ENCODE data around the gene SMIM28.
A peak's percentile ranks its signal among the peaks of the same experiment; 100 is the strongest.

SMIM28 gene

DNA sequence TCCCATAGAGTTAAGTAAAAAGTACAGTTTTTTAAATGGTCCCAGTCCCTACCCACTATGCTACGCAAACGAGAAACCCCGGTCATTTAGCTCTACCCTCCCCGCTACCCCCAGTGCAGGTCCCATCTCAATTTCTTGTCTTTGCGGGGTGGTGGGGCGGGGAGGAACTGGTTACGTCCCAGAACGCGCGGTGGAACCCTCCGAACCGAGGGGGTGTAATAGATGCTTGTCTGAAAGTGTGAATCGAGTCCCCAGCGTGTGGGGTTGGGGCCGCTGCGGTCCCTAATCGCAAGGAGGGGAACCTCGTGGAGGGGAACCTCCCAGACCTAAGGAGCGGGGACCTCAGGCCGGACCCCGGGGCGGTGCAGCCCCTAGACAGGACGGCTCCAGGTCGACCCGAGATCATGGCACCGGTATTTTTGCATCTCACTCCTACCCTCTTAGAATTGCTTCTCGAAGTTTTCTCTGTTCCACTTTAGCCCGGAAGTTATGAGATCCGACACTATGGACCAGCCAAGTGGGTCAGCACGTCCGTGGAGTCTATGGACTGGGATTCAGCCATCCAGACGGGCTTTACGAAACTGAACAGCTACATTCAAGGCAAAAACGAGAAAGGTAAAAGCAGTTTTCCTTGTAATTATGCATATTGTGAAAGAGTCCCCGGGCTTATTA is 27.1 kb downstream of the SMIM28 start:
- H3K9me3 Mint-ChIP-seq = no peaks in the 10 kb centered on the region
- peaks cover 5% of the 10 kb centered on the region for H3K27me3 Mint-ChIP-seq
- H3K4me1 Mint-ChIP-seq (ENCODE audit: low read depth) = peaks cover 50% of the 10 kb centered on the region

DNA sequence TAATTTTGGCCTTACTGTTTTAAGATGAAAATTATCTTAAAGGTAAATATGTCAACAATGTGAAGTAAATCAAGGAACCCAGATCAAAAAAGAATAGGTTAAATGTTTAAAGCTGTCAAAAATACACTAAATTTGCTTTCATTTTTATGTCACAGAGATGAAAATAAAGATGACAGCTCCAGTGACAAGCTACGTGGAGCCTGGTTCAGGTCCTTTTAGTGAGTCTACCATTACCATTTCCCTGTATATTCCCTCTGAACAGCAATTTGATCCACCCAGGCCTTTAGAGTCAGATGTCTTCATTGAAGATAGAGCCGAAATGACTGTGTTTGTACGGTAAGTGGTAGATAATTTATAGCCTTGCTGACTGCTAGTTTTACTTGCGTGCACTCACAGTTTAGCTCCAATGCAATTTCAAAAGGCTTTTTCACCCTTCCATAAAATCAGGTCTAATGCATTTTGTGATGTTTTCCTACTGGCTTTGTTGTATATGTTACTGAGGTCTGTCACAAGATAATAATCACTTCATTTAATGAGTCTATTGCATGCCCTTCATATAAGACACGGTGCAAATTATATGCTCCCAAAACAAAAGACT is 28.2 kb downstream of the SMIM28 start:
- Mint-ChIP-seq H3K36me3 (ENCODE audit: low read depth) (peaks cover 44% of the 10 kb centered on the region), H3K4me1 (ENCODE audit: low read depth) (peaks cover 56% of the 10 kb centered on the region), H3K9me3 (no peaks in the 10 kb centered on the region), H3K27ac (no peak overlapping the region), H3K4me3 (no peak overlapping the region), H3K27me3 (peaks cover 5% of the 10 kb centered on the region)
- intact Hi-C loops (cut with micrococcal nuclease) = loop anchor here (10.0 kb wide), 1 partner anchor 369 kb away; the partner anchor contains the start of gene CCDC28A

More for the DNA sequence above, 27.1 kb downstream of the SMIM28 start:
- H3K36me3 Mint-ChIP-seq (ENCODE audit: low read depth) = peaks cover 34% of the 10 kb centered on the region
- H3K4me3 Mint-ChIP-seq = peak overlapping the region; percentile 80
- H3K27ac Mint-ChIP-seq = peak overlapping the region; percentile 79
- intact Hi-C loops (cut with micrococcal nuclease) = loop anchor here (10.0 kb wide), 1 partner anchor 370 kb away; the partner anchor contains the start of gene CCDC28A

DNA sequence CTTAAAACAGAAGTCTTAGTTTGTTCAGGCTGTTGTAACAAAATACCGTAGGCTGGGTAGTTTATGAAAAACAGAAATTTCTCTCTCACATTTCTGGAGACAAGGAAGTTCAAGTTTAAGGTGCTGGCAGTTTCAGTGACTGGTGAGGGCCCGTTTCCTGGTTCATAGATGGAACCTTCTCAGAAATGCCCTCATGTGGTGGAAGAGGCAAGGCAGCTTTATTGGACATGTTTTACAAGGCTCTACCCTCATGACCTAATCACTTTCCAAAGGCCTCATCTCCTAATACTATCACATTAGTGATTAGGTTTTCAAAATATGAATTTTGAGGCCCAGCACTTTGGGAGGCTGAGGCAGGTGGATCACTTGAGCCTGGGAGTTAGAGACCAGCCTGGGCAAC is 28.7 kb downstream of the SMIM28 start:
- Mint-ChIP-seq H3K36me3 (ENCODE audit: low read depth) (peaks cover 50% of the 10 kb centered on the region), H3K27me3 (peaks cover 5% of the 10 kb centered on the region), H3K27ac (no peak overlapping the region), H3K9me3 (no peaks in the 10 kb centered on the region), H3K4me1 (ENCODE audit: low read depth) (peaks cover 60% of the 10 kb centered on the region), H3K4me3 (no peak overlapping the region)
- intact Hi-C loops (cut with micrococcal nuclease) = loop anchor here (10.0 kb wide), 1 partner anchor 368 kb away; the partner anchor contains the start of gene CCDC28A

DNA sequence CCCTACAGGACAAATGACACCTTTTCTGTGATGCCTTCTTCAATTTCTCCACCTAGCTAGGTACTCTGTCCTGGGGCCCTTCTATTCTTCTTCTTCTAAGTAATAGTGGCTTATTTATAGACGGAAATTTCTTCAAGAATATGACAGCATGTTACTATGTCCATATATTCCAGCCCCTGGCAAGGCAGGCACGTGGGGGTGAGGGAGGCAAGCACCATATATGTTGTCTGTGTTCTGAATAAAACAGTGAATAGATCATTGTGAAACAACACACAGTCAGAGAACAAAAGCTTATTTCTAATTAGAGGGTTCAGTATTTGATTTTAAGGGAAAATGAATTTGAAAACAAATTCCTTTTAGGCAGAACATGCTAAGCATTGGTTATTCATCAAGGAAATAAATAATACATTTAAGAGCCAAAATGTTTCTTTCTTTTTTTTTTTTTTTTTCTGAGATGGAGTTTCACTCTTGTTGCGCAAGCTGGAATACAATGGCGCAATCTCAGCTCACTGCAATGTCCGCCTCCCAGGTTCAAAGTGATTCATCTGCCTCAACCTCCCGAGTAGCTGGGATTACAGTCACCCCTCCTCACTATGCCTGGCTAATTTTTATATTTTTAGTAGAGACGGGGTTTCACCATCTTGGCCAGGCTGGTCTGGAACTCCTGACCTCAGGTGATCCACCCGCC is 32.5 kb downstream of the SMIM28 start:
- peaks cover 84% of the 10 kb centered on the region for H3K36me3 Mint-ChIP-seq (ENCODE audit: low read depth)
- intact Hi-C loops (cut with micrococcal nuclease) = no loop called here
- no peaks in the 10 kb centered on the region for H3K27me3 Mint-ChIP-seq
- H3K4me3 Mint-ChIP-seq = no peak overlapping the region
- H3K4me1 Mint-ChIP-seq (ENCODE audit: low read depth) = peaks cover 48% of the 10 kb centered on the region
- H3K9me3 Mint-ChIP-seq = no peaks in the 10 kb centered on the region
- H3K27ac Mint-ChIP-seq = no peak overlapping the region

DNA sequence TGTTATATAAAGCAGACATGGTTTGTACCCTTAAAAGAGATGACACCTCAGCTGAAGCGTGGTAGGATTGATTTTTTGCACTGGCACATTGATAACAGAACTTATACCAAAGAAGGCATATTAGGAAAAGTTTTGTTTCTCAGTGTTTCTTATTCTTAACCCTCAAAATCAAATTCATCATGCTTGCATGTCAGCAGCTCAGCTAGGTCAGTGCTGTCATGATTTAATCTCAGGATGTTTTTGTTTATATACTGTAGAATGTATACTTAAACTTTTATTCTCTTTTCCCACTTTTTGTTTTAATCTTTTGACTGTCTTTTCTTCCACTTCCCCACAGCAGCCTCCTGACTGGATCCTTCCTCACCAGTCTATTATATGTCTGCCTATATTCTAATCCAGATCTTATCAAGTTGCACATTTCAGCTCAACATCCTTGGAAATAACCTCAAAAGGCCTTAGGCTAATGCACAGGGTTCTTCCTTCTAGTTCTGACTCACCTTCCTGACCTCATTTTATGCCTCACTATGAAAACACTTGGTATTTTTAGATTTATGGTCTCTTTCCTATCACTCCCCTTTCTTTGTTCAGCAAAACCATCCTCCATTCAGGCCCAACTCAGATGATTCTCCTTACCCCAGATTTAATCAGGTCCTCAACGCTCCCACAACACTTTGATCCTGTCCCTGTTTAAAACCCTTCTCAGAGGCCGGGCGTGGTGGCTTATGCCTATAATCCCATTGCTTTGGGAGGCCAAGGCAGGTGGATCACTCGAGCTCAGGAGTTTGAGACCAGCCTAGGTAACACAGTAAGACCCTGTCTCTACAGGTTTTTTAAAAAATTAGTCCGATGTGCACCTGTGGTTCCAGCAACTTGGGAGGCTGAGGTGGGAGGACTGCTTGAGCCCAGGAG is 33.5 kb downstream of the SMIM28 start:
- H3K27ac Mint-ChIP-seq = no peak overlapping the region
- peaks cover 95% of the 10 kb centered on the region for H3K36me3 Mint-ChIP-seq (ENCODE audit: low read depth)
- H3K4me1 Mint-ChIP-seq (ENCODE audit: low read depth) = peaks cover 38% of the 10 kb centered on the region
- H3K4me3 Mint-ChIP-seq = no peak overlapping the region
- H3K27me3 Mint-ChIP-seq = no peaks in the 10 kb centered on the region
- H3K9me3 Mint-ChIP-seq = no peaks in the 10 kb centered on the region
- intact Hi-C loops (cut with micrococcal nuclease) = no loop called here

DNA sequence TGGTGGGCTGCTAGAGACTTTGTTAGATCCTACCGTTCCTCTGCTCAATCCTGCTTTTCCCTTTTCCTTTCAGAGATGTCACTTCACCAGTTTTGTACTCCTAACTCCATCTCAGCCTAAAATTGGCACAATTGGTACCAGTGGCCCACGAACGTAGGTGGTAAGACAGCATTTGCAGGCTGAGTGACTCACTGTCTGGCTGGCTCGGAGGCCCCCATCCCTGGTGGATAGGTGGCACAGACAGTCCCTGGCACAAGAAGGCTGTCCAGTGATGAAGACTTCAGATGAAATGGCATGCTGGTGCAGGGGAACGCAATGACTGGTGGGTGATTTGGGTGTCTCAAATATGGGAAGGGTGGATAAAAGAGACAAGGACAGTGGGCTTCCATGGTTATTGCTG is 37.4 kb downstream of the SMIM28 start:
- Mint-ChIP-seq H3K4me1 (ENCODE audit: low read depth) (peaks cover 14% of the 10 kb centered on the region), H3K27ac (no peak overlapping the region), H3K4me3 (no peak overlapping the region), H3K36me3 (ENCODE audit: low read depth) (peaks cover 88% of the 10 kb centered on the region), H3K9me3 (no peaks in the 10 kb centered on the region), H3K27me3 (no peaks in the 10 kb centered on the region)
- intact Hi-C loops (cut with micrococcal nuclease) = no loop called here

DNA sequence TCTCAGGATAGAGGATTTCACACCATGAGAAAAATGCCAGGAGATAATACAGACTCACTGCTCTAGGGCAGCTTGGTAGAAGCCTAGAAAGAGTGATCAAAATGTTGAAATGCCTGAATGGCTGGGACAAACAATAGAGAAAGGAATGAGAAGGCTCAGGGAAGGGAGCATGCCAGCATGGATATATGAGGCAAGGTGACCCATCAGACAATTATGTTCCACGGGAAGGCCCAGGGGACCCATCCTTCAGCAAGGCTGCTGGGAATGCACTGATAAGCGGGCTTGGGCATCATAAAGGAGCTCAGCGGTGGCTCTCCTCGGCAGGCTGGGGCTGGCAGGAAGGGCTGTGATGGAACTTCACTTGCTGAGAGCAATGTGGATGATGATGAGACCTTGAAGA is 38.5 kb downstream of the SMIM28 start:
- H3K9me3 Mint-ChIP-seq = no peaks in the 10 kb centered on the region
- H3K27me3 Mint-ChIP-seq = no peaks in the 10 kb centered on the region
- H3K36me3 Mint-ChIP-seq (ENCODE audit: low read depth) = peaks cover 81% of the 10 kb centered on the region
- no peak overlapping the region for H3K4me3 Mint-ChIP-seq
- H3K27ac Mint-ChIP-seq = no peak overlapping the region
- peaks cover 4% of the 10 kb centered on the region for H3K4me1 Mint-ChIP-seq (ENCODE audit: low read depth)
- intact Hi-C loops (cut with micrococcal nuclease) = no loop called here

DNA sequence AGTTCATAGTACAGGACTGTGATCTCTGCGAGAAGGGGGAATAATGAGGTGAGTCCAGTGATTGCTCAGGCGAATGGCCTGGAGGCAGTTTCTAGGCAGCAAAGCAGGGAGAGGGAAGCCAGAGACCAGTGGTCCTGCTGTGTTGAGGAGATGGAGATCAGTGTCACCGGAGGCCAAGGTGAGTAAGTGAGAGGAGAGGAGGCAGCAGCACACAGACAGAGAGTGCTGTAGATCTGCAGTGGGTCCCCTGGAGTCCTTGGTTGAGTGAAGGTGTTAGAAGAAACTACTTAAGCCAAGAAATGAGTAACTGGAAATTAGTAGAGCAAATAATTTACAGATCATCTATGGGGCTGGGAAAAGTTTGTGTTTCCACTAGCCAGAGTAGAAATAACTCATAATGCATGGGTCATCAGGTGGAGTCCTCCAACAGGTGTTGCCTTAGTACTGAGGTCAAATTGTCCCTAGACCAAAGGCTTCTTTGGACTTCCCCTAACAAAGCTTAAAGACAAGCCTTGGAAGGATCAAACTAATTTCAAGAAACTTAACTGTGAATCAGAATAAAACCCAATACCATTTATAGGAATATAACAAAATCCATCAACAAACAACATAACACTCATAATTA is 39.9 kb downstream of the SMIM28 start:
- peaks cover 75% of the 10 kb centered on the region for H3K36me3 Mint-ChIP-seq (ENCODE audit: low read depth)
- H3K9me3 Mint-ChIP-seq = no peaks in the 10 kb centered on the region
- H3K4me3 Mint-ChIP-seq = no peak overlapping the region
- no peaks in the 10 kb centered on the region for H3K27me3 Mint-ChIP-seq
- intact Hi-C loops (cut with micrococcal nuclease) = no loop called here
- H3K27ac Mint-ChIP-seq = no peak overlapping the region
- no peaks in the 10 kb centered on the region for H3K4me1 Mint-ChIP-seq (ENCODE audit: low read depth)

DNA sequence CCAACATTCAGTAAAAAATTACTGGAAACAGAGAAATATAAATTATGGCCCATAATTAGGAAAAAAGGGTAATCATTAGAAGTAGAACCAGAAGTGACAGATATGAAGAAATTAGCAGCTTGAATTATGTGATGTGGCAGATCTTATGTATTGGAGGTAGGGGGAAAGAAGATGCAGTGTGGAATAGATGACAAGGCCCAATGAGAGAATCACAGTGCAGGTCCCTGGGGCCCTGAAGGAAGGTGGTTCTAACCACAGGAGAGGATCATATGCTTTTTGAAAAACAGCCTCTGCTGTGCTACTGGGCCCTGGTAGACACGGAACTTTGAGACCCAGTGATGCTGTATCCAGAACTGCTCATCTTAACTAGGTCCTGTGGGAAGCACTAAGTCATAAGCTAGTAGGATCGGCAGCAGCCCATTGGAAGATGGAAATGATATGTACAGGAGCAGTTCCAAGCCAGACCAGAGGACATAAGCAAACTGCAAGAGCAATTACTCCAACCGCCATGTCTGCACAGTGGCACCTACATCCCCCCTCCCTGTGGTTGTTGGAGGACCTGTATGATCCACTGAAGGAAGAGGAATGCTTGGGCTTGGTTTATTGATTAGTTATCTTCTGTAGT is 40.5 kb downstream of the SMIM28 start:
- Mint-ChIP-seq H3K27ac (no peak overlapping the region), H3K4me1 (ENCODE audit: low read depth) (peaks cover 3% of the 10 kb centered on the region), H3K9me3 (no peaks in the 10 kb centered on the region), H3K36me3 (ENCODE audit: low read depth) (peaks cover 68% of the 10 kb centered on the region), H3K27me3 (no peaks in the 10 kb centered on the region), H3K4me3 (no peak overlapping the region)
- intact Hi-C loops (cut with micrococcal nuclease) = no loop called here

DNA sequence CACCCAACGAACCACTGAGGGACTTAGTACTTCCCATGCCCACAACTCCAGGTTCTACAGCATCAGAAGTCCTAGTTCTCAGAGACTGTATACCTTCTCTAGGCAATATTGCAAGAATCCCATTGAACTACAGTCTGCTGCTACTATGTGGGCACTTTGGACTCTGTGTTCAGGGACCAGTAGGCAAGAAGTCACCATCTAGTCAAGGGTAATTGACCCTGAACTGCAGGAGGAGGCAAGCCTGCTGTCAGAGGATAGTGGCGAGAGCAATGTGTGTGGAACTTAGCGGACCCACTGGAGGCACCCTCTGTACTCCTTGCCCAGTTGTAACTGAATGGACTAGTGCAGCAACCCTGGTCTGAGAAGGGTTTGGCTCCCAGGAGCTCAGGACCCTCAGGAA is 42.1 kb downstream of the SMIM28 start:
- Mint-ChIP-seq H3K27me3 (no peaks in the 10 kb centered on the region), H3K4me3 (no peak overlapping the region), H3K4me1 (ENCODE audit: low read depth) (peaks cover 10% of the 10 kb centered on the region), H3K9me3 (no peaks in the 10 kb centered on the region), H3K27ac (no peak overlapping the region), H3K36me3 (ENCODE audit: low read depth) (peaks cover 67% of the 10 kb centered on the region)
- intact Hi-C loops (cut with micrococcal nuclease) = loop anchor here (10.0 kb wide), 1 partner anchor 305 kb away; no protein-coding TSS in a partner anchor

DNA sequence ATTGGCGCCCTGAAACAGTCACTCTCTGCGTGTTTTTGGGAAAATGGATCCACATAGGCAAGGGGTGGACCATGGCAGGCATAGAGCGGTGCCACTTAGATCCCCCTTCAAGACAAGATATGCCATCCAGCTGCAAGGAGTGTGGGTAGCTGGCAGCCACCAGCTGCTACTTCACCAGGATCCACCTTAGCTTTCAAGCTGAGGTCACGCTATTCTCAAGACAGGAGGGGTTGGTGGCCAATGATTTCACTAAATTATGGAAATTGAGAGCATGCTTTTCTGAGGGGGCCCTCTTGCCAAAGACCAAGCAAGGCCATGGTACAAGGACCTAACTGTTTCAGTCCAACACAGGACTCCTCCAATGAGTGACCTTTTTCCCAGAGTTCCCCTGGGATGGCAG is 42.7 kb downstream of the SMIM28 start:
- Mint-ChIP-seq H3K36me3 (ENCODE audit: low read depth) (peaks cover 62% of the 10 kb centered on the region), H3K4me1 (ENCODE audit: low read depth) (peaks cover 10% of the 10 kb centered on the region)

DNA sequence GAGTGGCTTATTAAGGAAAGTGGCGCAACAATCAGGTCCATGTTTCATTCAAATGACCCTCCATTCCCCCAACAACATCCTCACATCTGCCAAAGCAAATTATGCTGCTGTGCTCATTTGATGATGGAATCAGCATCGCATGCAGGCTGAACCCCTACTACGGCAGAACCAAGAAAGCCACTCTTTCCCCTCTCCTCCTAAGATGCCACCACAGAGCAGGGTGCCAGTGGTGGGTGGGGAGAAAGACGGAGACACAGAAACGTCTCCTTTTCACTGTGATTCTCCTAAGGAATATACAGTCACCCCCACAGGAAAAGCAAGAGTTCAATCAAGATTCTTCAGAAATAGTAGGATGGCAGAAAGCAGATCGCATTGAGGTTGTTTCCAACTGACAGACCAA is 43.4 kb downstream of the SMIM28 start:
- H3K36me3 Mint-ChIP-seq (ENCODE audit: low read depth) = peaks cover 55% of the 10 kb centered on the region
- intact Hi-C loops (cut with micrococcal nuclease) = loop anchor here (10.0 kb wide), 1 partner anchor 306 kb away; no protein-coding TSS in a partner anchor
- H3K4me3 Mint-ChIP-seq = no peak overlapping the region
- H3K9me3 Mint-ChIP-seq = no peaks in the 10 kb centered on the region
- no peak overlapping the region for H3K27ac Mint-ChIP-seq
- peaks cover 10% of the 10 kb centered on the region for H3K4me1 Mint-ChIP-seq (ENCODE audit: low read depth)
- H3K27me3 Mint-ChIP-seq = no peaks in the 10 kb centered on the region

More for the DNA sequence above, 42.7 kb downstream of the SMIM28 start:
- Mint-ChIP-seq H3K27me3 (no peaks in the 10 kb centered on the region), H3K9me3 (no peaks in the 10 kb centered on the region), H3K27ac (no peak overlapping the region), H3K4me3 (no peak overlapping the region)
- intact Hi-C loops (cut with micrococcal nuclease) = loop anchor here (10.0 kb wide), 1 partner anchor 306 kb away; no protein-coding TSS in a partner anchor

DNA sequence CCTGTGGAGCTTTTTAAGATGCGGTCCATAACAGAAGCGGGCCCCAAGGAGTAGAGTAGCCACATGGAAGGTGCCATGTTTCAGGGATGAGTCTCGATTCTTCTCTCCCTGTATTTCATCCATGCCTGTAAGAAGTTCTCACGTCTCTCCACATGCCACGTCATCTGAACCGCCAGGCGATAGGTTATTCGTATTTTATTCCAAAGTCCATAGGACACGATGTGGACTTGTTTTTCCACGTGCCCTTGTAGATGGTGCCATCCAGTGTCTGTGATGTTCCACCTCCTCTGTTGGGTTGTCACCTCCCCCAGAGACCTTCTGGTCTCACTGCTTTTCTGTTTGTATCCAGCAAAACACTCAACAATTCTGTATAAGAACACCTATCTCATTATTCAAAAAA is 43.9 kb downstream of the SMIM28 start:
- Mint-ChIP-seq H3K4me3 (no peak overlapping the region), H3K4me1 (ENCODE audit: low read depth) (peaks cover 10% of the 10 kb centered on the region), H3K36me3 (ENCODE audit: low read depth) (peaks cover 49% of the 10 kb centered on the region), H3K9me3 (no peaks in the 10 kb centered on the region), H3K27me3 (no peaks in the 10 kb centered on the region), H3K27ac (no peak overlapping the region)
- intact Hi-C loops (cut with micrococcal nuclease) = loop anchor here (10.0 kb wide), 1 partner anchor 307 kb away; no protein-coding TSS in a partner anchor

Measured in dendritic cell treated with granulocyte-macrophage colony-stimulating factor and Interleukin-4, amounts not matched to agents 40 ng/mL and 50 ng/mL, for 4 days (primary cell).